Measurements from ENCODE around the gene ARHGAP4. TPM values are rescaled to one million over a fixed set of nuclear protein-coding genes. Genes with fewer than 3 reads are reported as not detected.

ARHGAP4 gene
- total and polyA plus RNA-seq, 3 donors from 2014 or later: 25.6 to 41.3 (median 34.6) TPM

GRCh38 chrX:153868576-153869472 lies 57.2 kb downstream of the ARHGAP4 start:
- Histone ChIP-seq H3K27me3 (no peaks in the 10 kb centered on the region), H3K4me1 (no peaks in the 10 kb centered on the region), H3K9me3 (no peaks in the 10 kb centered on the region), H3K36me3 (ENCODE audit: low read depth, missing control alignments) (no peaks in the 10 kb centered on the region), H3K27ac (no peak overlapping the region), H3K4me3 (no peak overlapping the region)
- no peak for TF ChIP-seq POLR2A (IDR thresholded peaks at IDR 0.05)
- WGBS, 2 donors: 88 to 98% methylated on average over 4 to 26 of the region's 26 CpGs
- DNase-seq: no peak
- intact Hi-C loops (cut with DNase I; ENCODE audit: low total_unique reads): no loop called here

- intact Hi-C loops (cut with DNase I; ENCODE audit: low total_unique reads): no loop called here
- H3K27ac ChIP-seq: no peak overlapping the region
- no peaks in the 10 kb centered on the region for H3K9me3 ChIP-seq
- TF ChIP-seq, protein P1, sequence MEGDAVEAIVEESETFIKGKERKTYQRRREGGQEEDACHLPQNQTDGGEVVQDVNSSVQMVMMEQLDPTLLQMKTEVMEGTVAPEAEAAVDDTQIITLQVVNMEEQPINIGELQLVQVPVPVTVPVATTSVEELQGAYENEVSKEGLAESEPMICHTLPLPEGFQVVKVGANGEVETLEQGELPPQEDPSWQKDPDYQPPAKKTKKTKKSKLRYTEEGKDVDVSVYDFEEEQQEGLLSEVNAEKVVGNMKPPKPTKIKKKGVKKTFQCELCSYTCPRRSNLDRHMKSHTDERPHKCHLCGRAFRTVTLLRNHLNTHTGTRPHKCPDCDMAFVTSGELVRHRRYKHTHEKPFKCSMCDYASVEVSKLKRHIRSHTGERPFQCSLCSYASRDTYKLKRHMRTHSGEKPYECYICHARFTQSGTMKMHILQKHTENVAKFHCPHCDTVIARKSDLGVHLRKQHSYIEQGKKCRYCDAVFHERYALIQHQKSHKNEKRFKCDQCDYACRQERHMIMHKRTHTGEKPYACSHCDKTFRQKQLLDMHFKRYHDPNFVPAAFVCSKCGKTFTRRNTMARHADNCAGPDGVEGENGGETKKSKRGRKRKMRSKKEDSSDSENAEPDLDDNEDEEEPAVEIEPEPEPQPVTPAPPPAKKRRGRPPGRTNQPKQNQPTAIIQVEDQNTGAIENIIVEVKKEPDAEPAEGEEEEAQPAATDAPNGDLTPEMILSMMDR (IDR thresholded peaks at IDR 0.05): no peak
- TF ChIP-seq POLR2A (IDR thresholded peaks at IDR 0.05): no peak
- no peaks in the 10 kb centered on the region for H3K4me1 ChIP-seq
- WGBS, 2 donors: 92 to 98% methylated on average over 2 to 13 of the region's 13 CpGs
- no peaks in the 10 kb centered on the region for H3K36me3 ChIP-seq (ENCODE audit: low read depth, missing control alignments)
- H3K4me3 ChIP-seq: no peak overlapping the region
- no peaks in the 10 kb centered on the region for H3K27me3 ChIP-seq
- DNase-seq: no peak
These were observed 58.4 kb downstream of the ARHGAP4 start for GRCh38 chrX:153867671-153868070.

DNA sequence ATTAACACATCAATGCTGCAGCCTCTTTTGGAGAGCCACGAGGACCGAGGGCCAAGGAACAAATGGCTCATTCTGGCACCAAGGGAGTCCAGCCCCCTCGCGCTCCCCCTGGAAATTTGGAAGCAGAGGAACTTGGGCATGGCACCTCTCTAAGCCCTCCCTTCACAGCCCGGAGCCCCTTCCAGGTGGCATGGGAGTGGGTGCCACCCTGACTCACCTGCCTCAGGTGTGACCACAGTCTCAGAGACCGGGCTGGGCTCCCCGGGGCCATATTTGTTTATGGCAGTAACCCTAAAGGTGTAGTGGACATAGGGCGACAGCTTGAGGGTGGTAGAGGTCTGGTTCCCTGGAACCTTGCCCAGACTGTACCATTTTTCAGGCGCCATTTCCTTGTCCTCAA lies 58.9 kb downstream of the ARHGAP4 start:
- TF ChIP-seq POLR2A (IDR thresholded peaks at IDR 0.05): no peak
- TF ChIP-seq, protein P1 (IDR thresholded peaks at IDR 0.05): no peak
- 63 to 91% methylated on average over 2 to 9 of the region's 9 CpGs for WGBS, 2 donors
- Histone ChIP-seq H3K4me3 (no peak overlapping the region), H3K36me3 (ENCODE audit: low read depth, missing control alignments) (no peaks in the 10 kb centered on the region), H3K27ac (no peak overlapping the region), H3K9me3 (no peaks in the 10 kb centered on the region), H3K27me3 (no peaks in the 10 kb centered on the region), H3K4me1 (no peaks in the 10 kb centered on the region)
- no peak for DNase-seq
- intact Hi-C loops (cut with DNase I; ENCODE audit: low total_unique reads): no loop called here

- Histone ChIP-seq H3K9me3 (no peaks in the 10 kb centered on the region), H3K36me3 (ENCODE audit: low read depth, missing control alignments) (no peaks in the 10 kb centered on the region), H3K4me3 (no peak overlapping the region), H3K27me3 (no peaks in the 10 kb centered on the region), H3K4me1 (no peaks in the 10 kb centered on the region), H3K27ac (no peak overlapping the region)
- DNase-seq: no peak
- TF ChIP-seq, protein P1 (IDR thresholded peaks at IDR 0.05): no peak
- TF ChIP-seq POLR2A (IDR thresholded peaks at IDR 0.05): no peak
- WGBS, 2 donors: 82 to 86% methylated on average over 10 to 13 of the region's 22 CpGs
- intact Hi-C loops (cut with DNase I; ENCODE audit: low total_unique reads): no loop called here
These were observed 59.6 kb downstream of the ARHGAP4 start for GRCh38 chrX:153866302-153867019.

GRCh38 chrX:153865685-153866084 lies 60.4 kb downstream of the ARHGAP4 start:
- no peak overlapping the region for H3K4me3 ChIP-seq
- WGBS, 2 donors: 98 to 100% methylated on average over 2 to 8 of the region's 9 CpGs
- intact Hi-C loops (cut with DNase I; ENCODE audit: low total_unique reads): no loop called here
- H3K9me3 ChIP-seq: no peaks in the 10 kb centered on the region
- no peaks in the 10 kb centered on the region for H3K36me3 ChIP-seq (ENCODE audit: low read depth, missing control alignments)
- no peaks in the 10 kb centered on the region for H3K4me1 ChIP-seq
- TF ChIP-seq, protein P1 (IDR thresholded peaks at IDR 0.05): no peak
- no peak for TF ChIP-seq POLR2A (IDR thresholded peaks at IDR 0.05)
- H3K27ac ChIP-seq: no peak overlapping the region
- no peak for DNase-seq
- H3K27me3 ChIP-seq: no peaks in the 10 kb centered on the region

Data from testis (tissue), 3 donors.